CD14-positive monocyte (primary cell): ENCODE measurements around the gene DLG1. TPM values are rescaled to one million over a fixed set of nuclear protein-coding genes. Genes with fewer than 3 reads are reported as not detected.

Experiments
- DNase-seq, 3 donors: peaks; one replicate each; pipeline ENCODE4 v3.0.0-alpha.2; 2011 to 2022
- H2AFZ ChIP-seq: 2 replicates; pipeline ENCODE4 v1.6.0; 2012; ENCODE audit warnings: mild to moderate bottlenecking, low read depth, low read length, inconsistent platforms; ENCODE audit not compliant: insufficient read depth, poor library complexity, severe bottlenecking
- H3K27ac ChIP-seq, 2 donors: 1 replicate in 1 of 2; 2 replicates in 1 of 2; pipeline ENCODE4 v1.5.1; 2012 to 2013; ENCODE audit warnings: low read length in 2 of 2, control low read depth in 1 of 2, inconsistent platforms in 1 of 2, low read depth in 1 of 2, mild to moderate bottlenecking in 1 of 2
- H3K27me3 ChIP-seq, 2 donors: one replicate each; pipeline versions ENCODE4 v1.6.0 to v1.6.1; 2011 to 2013; ENCODE audit warnings: low read length in 2 of 2; ENCODE audit not compliant: control insufficient read depth in 2 of 2, insufficient read depth in 2 of 2
- H3K36me3 ChIP-seq, 2 donors: replicated peaks in 1 of 2; 1 replicate in 1 of 2; 2 replicates in 1 of 2; pipeline versions ENCODE4 v1.5.1 to v1.6.1; 2012 to 2013; ENCODE audit warnings: low read length in 2 of 2, control low read depth in 1 of 2, inconsistent platforms in 1 of 2, mild to moderate bottlenecking in 1 of 2; ENCODE audit not compliant: insufficient read depth in 2 of 2, control insufficient read depth in 1 of 2
- H3K4me1 ChIP-seq, 2 donors: 1 replicate in 1 of 2; 2 replicates in 1 of 2; pipeline versions ENCODE4 v1.5.1 to v1.6.1; 2012 to 2013; ENCODE audit warnings: low read length in 2 of 2, control low read depth in 1 of 2, inconsistent platforms in 1 of 2, mild to moderate bottlenecking in 1 of 2, moderate library complexity in 1 of 2; ENCODE audit not compliant: insufficient read depth in 2 of 2, control insufficient read depth in 1 of 2
- H3K4me2 ChIP-seq: replicated peaks from 2 replicates; pipeline ENCODE3; 2012; ENCODE audit warnings: low read length, moderate library complexity, mild to moderate bottlenecking; ENCODE audit not compliant: poor library complexity, severe bottlenecking; ENCODE audit errors: extremely low read depth
- H3K4me3 ChIP-seq, 3 experiments: fragments of 200-600 bp in 1 of 3; sonication (generic) in 1 of 3; replicated peaks in 1 of 3; 1 replicate in 2 of 3; 2 replicates in 1 of 3; pipeline ENCODE4 v1.5.1; 2011 to 2013; ENCODE audit warnings: low read length in 3 of 3, mild to moderate bottlenecking in 3 of 3, control low read depth in 2 of 3, low read depth in 2 of 3, inconsistent platforms in 1 of 3, moderate library complexity in 1 of 3
- H3K79me2 ChIP-seq: 2 replicates; pipeline ENCODE4 v1.6.0; 2012; ENCODE audit warnings: mild to moderate bottlenecking, control low read depth, inconsistent platforms, low read length, moderate library complexity; ENCODE audit not compliant: insufficient read depth
- H3K9ac ChIP-seq: 2 replicates; pipeline ENCODE4 v1.6.0; 2017; ENCODE audit warnings: low read length, mild to moderate bottlenecking; ENCODE audit not compliant: insufficient read depth, poor library complexity, severe bottlenecking
- H3K9me3 ChIP-seq, 2 donors: replicated peaks in 1 of 2; 1 replicate in 1 of 2; 2 replicates in 1 of 2; pipeline versions ENCODE4 v1.5.1 to v1.6.1; 2012 to 2013; ENCODE audit warnings: low read length in 2 of 2, control low read depth in 1 of 2; ENCODE audit not compliant: control insufficient read depth in 1 of 2, insufficient read depth in 1 of 2
- H4K20me1 ChIP-seq: 2 replicates; pipeline ENCODE4 v1.6.0; 2012; ENCODE audit warnings: mild to moderate bottlenecking, low read length, control low read depth, moderate library complexity; ENCODE audit not compliant: insufficient read depth
- H3K27ac Mint-ChIP-seq, 7 donors: one replicate each; pipeline ENCODE4 v1.8.0; 2020; ENCODE audit warnings: mild to moderate bottlenecking in 7 of 7, mixed read lengths in 7 of 7, moderate library complexity in 6 of 7, inconsistent platforms in 2 of 7
- H3K27me3 Mint-ChIP-seq, 3 donors: one replicate each; pipeline ENCODE4 v1.8.0; 2021 to 2022; ENCODE audit warnings: low read depth in 3 of 3, mild to moderate bottlenecking in 3 of 3, mixed read lengths in 3 of 3, moderate library complexity in 3 of 3, inconsistent platforms in 1 of 3
- H3K36me3 Mint-ChIP-seq, 2 donors: one replicate each; pipeline ENCODE4 v1.8.0; 2020; ENCODE audit warnings: mixed read lengths in 2 of 2, inconsistent platforms in 1 of 2, mild to moderate bottlenecking in 1 of 2
- H3K4me1 Mint-ChIP-seq: one replicate; pipeline ENCODE4 v1.8.0; 2020; ENCODE audit warnings: mild to moderate bottlenecking, mixed read lengths
- H3K4me3 Mint-ChIP-seq, 2 donors: one replicate each; pipeline ENCODE4 v1.8.0; 2020; ENCODE audit warnings: mild to moderate bottlenecking in 2 of 2, mixed read lengths in 2 of 2, moderate library complexity in 1 of 2
- H3K9me3 Mint-ChIP-seq, 7 donors: one replicate each; pipeline ENCODE4 v1.8.0; 2020 to 2022; ENCODE audit warnings: mixed read lengths in 7 of 7, mild to moderate bottlenecking in 6 of 7, moderate library complexity in 6 of 7, inconsistent platforms in 2 of 7
- WGBS: methylation state at CpG from one replicate; pipeline ENCODE4 v1.1.5; 2013; ENCODE audit warnings: missing lambda C conversion rate; ENCODE audit not compliant: insufficient coverage; 5-methylcytosine and 5-hydroxymethylcytosine counted together
- intact Hi-C, 2 donors: fragments of 100-400 bp; cut with micrococcal nuclease; formaldehyde crosslinking; loops; one replicate each; pipeline versions ENCODE4 v1.15.0 to v1.15.1; 2023
- polyA plus RNA-seq, 3 donors: library from polyadenylated mRNA; depleted of rRNA in 1 of 3; unstranded in 2 of 3; stranded (reverse) in 1 of 3; fragments of 300-500 nt in 2 of 3; fragments of >200 nt in 1 of 3; fragmentation: Illumina TruSeq in 2 of 3; gene quantifications; 1 replicate in 2 of 3; 2 replicates in 1 of 3; pipeline ENCODE4 v1.2.3, GENCODE V29; 2012 to 2021
- TF ChIP-seq, protein P1 (sequence below): fragments of 200-600 bp; IDR thresholded peaks from one replicate; pipeline ENCODE4 v1.8.0; 2022; ENCODE audit warnings: antibody characterized with exemption, mild to moderate bottlenecking

The DLG1 gene
- polyA plus RNA-seq, 3 donors: 6.5 to 21.9 (median 10.2) TPM

DNA sequence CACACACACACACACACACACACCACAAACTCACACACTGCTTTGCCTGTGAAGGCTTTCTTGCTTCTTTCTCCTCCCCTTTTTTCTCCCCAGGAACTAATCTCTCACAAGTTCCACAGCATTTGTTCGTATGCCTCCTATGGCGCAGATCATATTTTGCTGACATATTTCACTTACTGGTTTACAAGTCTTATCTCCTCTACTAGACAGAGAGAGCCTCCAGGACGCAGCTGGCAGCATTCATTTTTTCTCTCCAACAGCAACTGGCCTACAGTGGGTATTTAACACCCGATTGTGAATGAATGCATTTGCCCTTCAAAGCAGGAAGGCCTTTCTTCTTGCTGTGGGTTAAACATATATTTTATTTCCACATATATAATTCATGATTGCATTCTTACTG lies 47.0 kb upstream of the DLG1 start:
- peaks cover 0 to 1% (median 0%) of the 10 kb centered on the region in 3 donors for H3K27me3 Mint-ChIP-seq
- intact Hi-C loops: no loop called here

DNA sequence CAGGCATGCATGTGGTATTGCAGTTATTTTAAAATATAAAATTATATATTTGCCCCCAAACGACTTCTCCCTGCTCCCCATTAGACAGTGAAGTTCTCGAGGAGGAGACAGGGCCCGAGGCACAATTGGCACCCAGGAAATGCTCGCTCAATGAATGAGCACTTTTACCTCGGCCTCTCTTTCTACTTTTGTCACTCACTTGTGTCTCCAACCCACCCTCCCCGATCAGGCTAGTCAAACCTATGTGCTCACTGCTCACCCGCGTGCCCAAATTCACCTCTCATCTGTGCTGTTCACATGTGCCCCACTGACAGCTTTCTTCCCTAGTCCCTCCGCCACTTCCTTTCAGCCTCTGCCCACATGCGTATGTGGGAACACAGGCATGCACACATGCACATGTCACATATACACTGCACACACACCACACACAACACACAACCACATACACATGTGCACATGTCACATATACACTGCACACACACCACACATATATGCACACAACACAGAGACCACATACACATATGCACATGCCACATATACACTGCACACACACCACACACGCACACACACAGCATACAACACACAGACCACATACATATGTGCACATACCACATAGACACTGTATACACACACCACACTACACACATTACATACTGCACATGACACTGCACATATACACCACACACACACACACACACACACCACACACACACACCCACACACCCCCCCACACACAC lies 46.3 kb upstream of the DLG1 start:
- peaks cover 0 to 1% (median 0%) of the 10 kb centered on the region in 3 donors for H3K27me3 Mint-ChIP-seq
- H3K9ac ChIP-seq: no peak overlapping the region
- intact Hi-C loops: no loop called here
- no peak overlapping the region for H3K27ac ChIP-seq
- H3K27ac Mint-ChIP-seq: no peak overlapping the region
- H3K4me3 Mint-ChIP-seq: no peak overlapping the region
- no peaks in the 10 kb centered on the region for H3K36me3 ChIP-seq
- H3K4me1 Mint-ChIP-seq: no peaks in the 10 kb centered on the region
- no peaks in the 10 kb centered on the region for H3K79me2 ChIP-seq
- no peaks in the 10 kb centered on the region for H4K20me1 ChIP-seq
- peaks cover 0 to 4% (median 0%) of the 10 kb centered on the region in 7 donors for H3K9me3 Mint-ChIP-seq
- TF ChIP-seq, protein P1, sequence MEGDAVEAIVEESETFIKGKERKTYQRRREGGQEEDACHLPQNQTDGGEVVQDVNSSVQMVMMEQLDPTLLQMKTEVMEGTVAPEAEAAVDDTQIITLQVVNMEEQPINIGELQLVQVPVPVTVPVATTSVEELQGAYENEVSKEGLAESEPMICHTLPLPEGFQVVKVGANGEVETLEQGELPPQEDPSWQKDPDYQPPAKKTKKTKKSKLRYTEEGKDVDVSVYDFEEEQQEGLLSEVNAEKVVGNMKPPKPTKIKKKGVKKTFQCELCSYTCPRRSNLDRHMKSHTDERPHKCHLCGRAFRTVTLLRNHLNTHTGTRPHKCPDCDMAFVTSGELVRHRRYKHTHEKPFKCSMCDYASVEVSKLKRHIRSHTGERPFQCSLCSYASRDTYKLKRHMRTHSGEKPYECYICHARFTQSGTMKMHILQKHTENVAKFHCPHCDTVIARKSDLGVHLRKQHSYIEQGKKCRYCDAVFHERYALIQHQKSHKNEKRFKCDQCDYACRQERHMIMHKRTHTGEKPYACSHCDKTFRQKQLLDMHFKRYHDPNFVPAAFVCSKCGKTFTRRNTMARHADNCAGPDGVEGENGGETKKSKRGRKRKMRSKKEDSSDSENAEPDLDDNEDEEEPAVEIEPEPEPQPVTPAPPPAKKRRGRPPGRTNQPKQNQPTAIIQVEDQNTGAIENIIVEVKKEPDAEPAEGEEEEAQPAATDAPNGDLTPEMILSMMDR: no peak
- no peaks in the 10 kb centered on the region for H3K9me3 ChIP-seq
- no peak overlapping the region for H3K4me2 ChIP-seq
- no peaks in the 10 kb centered on the region for H3K36me3 Mint-ChIP-seq
- DNase-seq: no peak
- H3K4me3 ChIP-seq: no peak overlapping the region
- H3K4me1 ChIP-seq: no peaks in the 10 kb centered on the region
- H3K27me3 ChIP-seq: no peaks in the 10 kb centered on the region
- H2AFZ ChIP-seq: no peak overlapping the region
- 94% methylated on average over 11 of the region's 11 CpGs for WGBS

More for the DNA sequence above, 47.0 kb upstream of the DLG1 start:
- TF ChIP-seq, protein P1: no peak
- H3K27ac Mint-ChIP-seq: no peak overlapping the region
- Histone ChIP-seq H3K4me3 (no peak overlapping the region), H3K36me3 (no peaks in the 10 kb centered on the region), H3K79me2 (no peaks in the 10 kb centered on the region), H3K4me1 (no peaks in the 10 kb centered on the region), H3K4me2 (no peak overlapping the region), H3K27ac (no peak overlapping the region), H3K9ac (no peak overlapping the region), H3K27me3 (no peaks in the 10 kb centered on the region), H2AFZ (no peak overlapping the region), H4K20me1 (no peaks in the 10 kb centered on the region), H3K9me3 (no peaks in the 10 kb centered on the region)
- 100% methylated on average over 1 of the region's 4 CpGs for WGBS
- no peaks in the 10 kb centered on the region for H3K36me3 Mint-ChIP-seq
- no peak overlapping the region for H3K4me3 Mint-ChIP-seq
- no peak for DNase-seq
- H3K9me3 Mint-ChIP-seq: peaks cover 0 to 4% (median 0%) of the 10 kb centered on the region in 7 donors
- H3K4me1 Mint-ChIP-seq: no peaks in the 10 kb centered on the region
